HepG2 (cell line): ENCODE results near the gene ATP6V1D. TPM values are rescaled to one million over a fixed set of nuclear protein-coding genes. Genes with fewer than 3 reads are reported as not detected.

Experiments
- ATF7 ChIP-seq, 2 experiments: fragments of 450-650 bp in 1 of 2; sonication (generic) in 1 of 2; formaldehyde crosslinking in 1 of 2; IDR thresholded peaks; 2 replicates each; pipeline versions ENCODE4 v1.4.0 to v1.6.1; 2016 to 2020; ENCODE audit warnings: antibody characterized with exemption in 1 of 2, mild to moderate bottlenecking in 1 of 2, missing genetic modification reagents in 1 of 2
- BRCA1 ChIP-seq: sonication (generic); formaldehyde crosslinking; IDR thresholded peaks from 2 replicates; pipeline ENCODE4 v1.4.0; 2020; ENCODE audit warnings: missing genetic modification reagents
- CAMTA2 ChIP-seq: sonication (generic); formaldehyde crosslinking; IDR thresholded peaks from 2 replicates; pipeline ENCODE4 v1.4.0; 2020; ENCODE audit warnings: mild to moderate bottlenecking, missing genetic modification reagents, borderline replicate concordance
- ETV6 ChIP-seq: sonication (generic); formaldehyde crosslinking; conservative IDR thresholded peaks from 2 replicates; pipeline ENCODE4 v1.4.0; 2020; ENCODE audit warnings: missing genetic modification reagents
- JDP2 ChIP-seq: sonication (generic); formaldehyde crosslinking; IDR thresholded peaks from 2 replicates; pipeline ENCODE4 v1.8.1; 2022; ENCODE audit warnings: missing genetic modification reagents, borderline replicate concordance
- MBD4 ChIP-seq: IDR thresholded peaks from 2 replicates; pipeline ENCODE4 v1.6.1; 2012; ENCODE audit warnings: low read length, inconsistent platforms, borderline replicate concordance
- MTA1 ChIP-seq: sonication (generic); formaldehyde crosslinking; IDR thresholded peaks from 2 replicates; pipeline ENCODE4 v1.4.0; 2020; ENCODE audit warnings: missing genetic modification reagents, mild to moderate bottlenecking, borderline replicate concordance
- NFE2 ChIP-seq: sonication (generic); formaldehyde crosslinking; IDR thresholded peaks from 2 replicates; pipeline ENCODE4 v1.4.0; 2020; ENCODE audit warnings: missing genetic modification reagents
- NFKB2 ChIP-seq: sonication (generic); formaldehyde crosslinking; IDR thresholded peaks from 2 replicates; pipeline ENCODE4 v1.4.0; 2020; ENCODE audit warnings: missing genetic modification reagents, borderline replicate concordance
- NFKBIZ ChIP-seq: IDR thresholded peaks from 2 replicates; pipeline ENCODE4 v1.6.1; 2018; ENCODE audit warnings: missing genetic modification reagents, missing compliant biosample characterization
- NRL ChIP-seq: sonication (generic); formaldehyde crosslinking; IDR thresholded peaks from 2 replicates; pipeline ENCODE4 v1.5.0; 2020; ENCODE audit warnings: missing genetic modification reagents, mild to moderate bottlenecking, moderate library complexity, borderline replicate concordance
- POLR2AphosphoS5 ChIP-seq: IDR thresholded peaks from 2 replicates; pipeline ENCODE4 v1.6.1; 2012; ENCODE audit warnings: low read depth, low read length
- RCOR2 ChIP-seq: IDR thresholded peaks from 2 replicates; pipeline ENCODE4 v1.6.1; 2016; ENCODE audit warnings: missing biosample characterization, missing genetic modification reagents
- SOX5 ChIP-seq: IDR thresholded peaks from 2 replicates; pipeline ENCODE4 v1.6.1; 2016; ENCODE audit warnings: borderline replicate concordance
- SP4 ChIP-seq: sonication (generic); formaldehyde crosslinking; IDR thresholded peaks from 2 replicates; pipeline ENCODE4 v1.8.1; 2023; ENCODE audit warnings: mild to moderate bottlenecking, missing genetic modification reagents
- ZEB1 ChIP-seq: IDR thresholded peaks from 2 replicates; pipeline ENCODE4 v1.6.1; 2012; ENCODE audit warnings: mild to moderate bottlenecking, low read depth, inconsistent platforms; ENCODE audit not compliant: insufficient replicate concordance
- ZFP82 ChIP-seq: sonication (generic); formaldehyde crosslinking; IDR thresholded peaks from 2 replicates; pipeline ENCODE4 v1.5.1; 2020; ENCODE audit warnings: mild to moderate bottlenecking, missing genetic modification reagents, borderline replicate concordance
- ZNF18 ChIP-seq: sonication (generic); formaldehyde crosslinking; IDR thresholded peaks from 2 replicates; pipeline ENCODE4 v1.8.0; 2022; ENCODE audit warnings: mild to moderate bottlenecking, missing genetic modification reagents; ENCODE audit not compliant: insufficient replicate concordance
- ZNF230 ChIP-seq: sonication (generic); formaldehyde crosslinking; IDR thresholded peaks from 2 replicates; pipeline ENCODE4 v1.4.0; 2020; ENCODE audit warnings: mild to moderate bottlenecking, missing genetic modification reagents
- ZNF383 ChIP-seq: sonication (generic); formaldehyde crosslinking; IDR thresholded peaks from 2 replicates; pipeline ENCODE4 v1.4.0; 2020; ENCODE audit warnings: missing genetic modification reagents, mild to moderate bottlenecking, borderline replicate concordance
- ZNF550 ChIP-seq: sonication (generic); formaldehyde crosslinking; IDR thresholded peaks from 2 replicates; pipeline ENCODE4 v1.4.0; 2020; ENCODE audit warnings: mild to moderate bottlenecking, missing genetic modification reagents, borderline replicate concordance
- ZNF567 ChIP-seq: sonication (generic); formaldehyde crosslinking; IDR thresholded peaks from 2 replicates; pipeline ENCODE4 v1.8.1; 2023; ENCODE audit warnings: mild to moderate bottlenecking, missing genetic modification reagents, borderline replicate concordance
- ZNF629 ChIP-seq: sonication (generic); formaldehyde crosslinking; conservative IDR thresholded peaks from 2 replicates; pipeline ENCODE4 v1.5.0; 2020; ENCODE audit warnings: missing genetic modification reagents
- ZNF878 ChIP-seq: sonication (generic); formaldehyde crosslinking; IDR thresholded peaks from 2 replicates; pipeline ENCODE4 v1.8.1; 2023; ENCODE audit warnings: mild to moderate bottlenecking, missing genetic modification reagents, moderate library complexity
- ZSCAN21 ChIP-seq: sonication (generic); formaldehyde crosslinking; IDR thresholded peaks from 2 replicates; pipeline ENCODE4 v1.8.0; 2022; ENCODE audit warnings: mild to moderate bottlenecking, missing genetic modification reagents, moderate library complexity, borderline replicate concordance
- polyA plus RNA-seq, 8 experiments: library from polyadenylated mRNA; depleted of rRNA in 3 of 8; stranded (reverse) in 7 of 8; unstranded in 1 of 8; fragments of >200 nt; fragmentation: Illumina TruSeq in 4 of 8; extraction: Trizol in 4 of 8; gene quantifications; 2 replicates each; pipeline versions ENCODE4 v1.2.1 to v1.2.3, GENCODE V29; 2011 to 2016; ENCODE audit warnings: low read depth in 4 of 8, missing spikeins in 1 of 8, mixed read lengths in 1 of 8; ENCODE audit not compliant: insufficient read depth in 1 of 8
- total RNA-seq, 5 experiments: library from RNA; depleted of rRNA; stranded (reverse); fragments of >200 nt; fragmentation: Illumina TruSeq; extraction: Trizol; gene quantifications; 2 replicates each; pipeline ENCODE4 v1.2.3, GENCODE V29; 2016; ENCODE audit warnings: low read depth in 1 of 5
- TF ChIP-seq, protein P1 (sequence below): conservative IDR thresholded peaks from 2 replicates; pipeline ENCODE4 v1.6.1; 2018; ENCODE audit warnings: missing genetic modification reagents
- TF ChIP-seq, protein P2 (sequence below): IDR thresholded peaks from 2 replicates; pipeline ENCODE4 v1.6.1; 2016; ENCODE audit warnings: mild to moderate bottlenecking, missing biosample characterization, missing genetic modification reagents

ATP6V1D gene
- total and polyA plus RNA-seq, 2 of the 13 experiments (the other 11 are each of a cell fraction or from before 2014, with no cell fraction given) = 16.8 to 53.9 TPM

DNA sequence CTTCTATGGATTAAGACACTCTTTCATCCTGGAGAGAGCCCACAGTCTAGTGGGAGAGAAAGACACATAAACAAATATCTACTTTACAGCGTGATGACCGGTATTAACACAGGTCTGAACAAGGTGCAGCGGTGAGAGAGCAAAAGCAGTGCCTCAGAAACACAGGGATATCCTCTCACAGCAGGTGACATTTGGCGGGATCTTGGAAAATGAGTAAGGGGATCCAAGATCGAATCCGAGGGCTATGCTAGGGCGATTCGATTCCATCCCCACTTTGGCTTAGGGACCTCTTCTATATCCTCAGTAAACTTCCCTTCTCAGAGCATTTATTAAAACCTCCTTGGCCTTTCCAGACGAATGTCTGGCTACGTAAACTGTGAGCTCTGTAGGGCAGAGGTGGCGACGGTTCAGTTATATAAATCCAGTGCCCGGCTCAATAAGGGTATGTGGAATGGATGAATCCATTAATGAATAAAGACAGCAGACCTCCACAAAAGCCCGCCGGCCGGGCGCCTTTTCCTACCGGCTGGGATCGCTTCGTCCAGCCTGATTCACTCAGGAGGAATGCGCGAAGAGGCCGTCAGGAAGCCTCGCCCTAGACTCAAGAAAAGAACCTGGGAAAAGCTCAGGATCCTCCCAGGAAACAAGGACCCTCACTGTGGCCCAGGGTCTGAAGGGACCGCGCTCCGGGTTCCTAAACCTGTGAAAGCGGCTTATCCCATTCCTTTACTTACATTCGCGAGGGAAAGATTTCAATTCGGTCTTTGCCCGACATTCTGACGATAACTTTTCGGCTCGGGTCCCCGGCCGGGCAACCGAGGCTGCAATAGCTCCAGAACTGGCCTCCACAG is 455 bp downstream of the ATP6V1D start (continued):
- TF ChIP-seq ZSCAN21 (CRISPR knock-in tag) (0 out of 2 replicates have a peak, but pooled peaks have one; percentile 1), NFKBIZ (CRISPR knock-in tag) (0 out of 2 replicates have a peak, but pooled peaks have one; percentile 18), RCOR2 (CRISPR knock-in tag) (no peak), ZNF629 (0 out of 2 replicates have a peak, but pooled peaks have one; percentile 4), SOX5 (CRISPR knock-in tag) (no peak), POLR2AphosphoS5 (peak; percentile 77; the same call in 1 of the 2 replicates), ZEB1 (no peak), ATF7 (IDR thresholded peaks at IDR 0.05) (no peak), ATF7 (CRISPR knock-in tag; IDR thresholded peaks at IDR 0.05) (0 out of 2 replicates have a peak, but pooled peaks have one; percentile 17), ZNF383 (CRISPR knock-in tag) (no peak), ZNF567 (0 out of 2 replicates have a peak, but pooled peaks have one; percentile 57), ZNF550 (CRISPR knock-in tag) (no peak), ZNF878 (CRISPR knock-in tag) (0 out of 2 replicates have a peak, but pooled peaks have one; percentile 5), JDP2 (CRISPR knock-in tag) (no peak), ZNF18 (peak; percentile 67), NRL (0 out of 2 replicates have a peak, but pooled peaks have one; percentile 25), ETV6 (no peak), MBD4 (no peak), CAMTA2 (CRISPR knock-in tag) (no peak), MTA1 (CRISPR knock-in tag) (no peak), NFKB2 (CRISPR knock-in tag) (peak; percentile 45; the same call in 1 of the 2 replicates), BRCA1 (peak; percentile 72; the same call in 1 of the 2 replicates), SP4 (CRISPR knock-in tag) (no peak), ZFP82 (CRISPR knock-in tag) (no peak; the same call in 1 of the 2 replicates), NFE2 (CRISPR knock-in tag) (no peak), ZNF230 (CRISPR knock-in tag) (peak; percentile 12; the same call in 1 of the 2 replicates)
- TF ChIP-seq, protein P1, sequence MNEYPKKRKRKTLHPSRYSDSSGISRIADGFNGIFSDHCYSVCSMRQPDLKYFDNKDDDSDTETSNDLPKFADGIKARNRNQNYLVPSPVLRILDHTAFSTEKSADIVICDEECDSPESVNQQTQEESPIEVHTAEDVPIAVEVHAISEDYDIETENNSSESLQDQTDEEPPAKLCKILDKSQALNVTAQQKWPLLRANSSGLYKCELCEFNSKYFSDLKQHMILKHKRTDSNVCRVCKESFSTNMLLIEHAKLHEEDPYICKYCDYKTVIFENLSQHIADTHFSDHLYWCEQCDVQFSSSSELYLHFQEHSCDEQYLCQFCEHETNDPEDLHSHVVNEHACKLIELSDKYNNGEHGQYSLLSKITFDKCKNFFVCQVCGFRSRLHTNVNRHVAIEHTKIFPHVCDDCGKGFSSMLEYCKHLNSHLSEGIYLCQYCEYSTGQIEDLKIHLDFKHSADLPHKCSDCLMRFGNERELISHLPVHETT = no peak
- TF ChIP-seq, protein P2, sequence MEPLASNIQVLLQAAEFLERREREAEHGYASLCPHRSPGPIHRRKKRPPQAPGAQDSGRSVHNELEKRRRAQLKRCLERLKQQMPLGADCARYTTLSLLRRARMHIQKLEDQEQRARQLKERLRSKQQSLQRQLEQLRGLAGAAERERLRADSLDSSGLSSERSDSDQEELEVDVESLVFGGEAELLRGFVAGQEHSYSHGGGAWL (CRISPR knock-in tag) = no peak
